Hepatocyte (in vitro differentiated cells): ENCODE results near the gene TANC1.

Source experiments
- EZH2phosphoT487 ChIP-seq: fragments of 200-600 bp; sonication (generic); IDR thresholded peaks from one replicate; pipeline ENCODE4 v1.6.1; 2018; ENCODE audit warnings: antibody characterized with exemption, mild to moderate bottlenecking, low read depth, moderate library complexity; ENCODE audit not compliant: unreplicated experiment, severe bottlenecking
- TF ChIP-seq, protein P1 (sequence below): fragments of 200-600 bp; sonication (generic); IDR thresholded peaks from 2 replicates; pipeline ENCODE4 v1.5.1; 2016; ENCODE audit warnings: antibody characterized with exemption, mild to moderate bottlenecking; ENCODE audit not compliant: poor library complexity

DNA sequence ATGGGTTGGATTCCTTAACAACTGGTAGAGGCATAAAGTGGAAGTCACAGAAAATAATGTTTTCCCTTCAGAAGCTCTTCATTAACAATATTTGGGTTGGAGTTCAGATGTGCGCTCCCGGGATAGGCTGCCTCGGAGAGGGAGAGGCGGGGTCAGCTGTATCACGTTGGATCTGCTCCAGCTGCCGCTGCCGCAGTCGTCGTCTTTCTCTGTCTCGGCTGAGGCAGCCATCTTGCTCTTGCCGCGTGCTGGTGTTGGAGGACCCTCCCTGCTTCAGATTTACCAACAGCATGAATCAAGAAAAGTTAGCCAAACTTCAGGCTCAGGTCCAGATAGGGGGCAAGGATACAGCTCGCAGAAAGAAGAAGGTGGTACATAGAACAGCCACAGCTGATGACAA is 35.1 kb downstream of the TANC1 start:
- TF ChIP-seq, protein P1, sequence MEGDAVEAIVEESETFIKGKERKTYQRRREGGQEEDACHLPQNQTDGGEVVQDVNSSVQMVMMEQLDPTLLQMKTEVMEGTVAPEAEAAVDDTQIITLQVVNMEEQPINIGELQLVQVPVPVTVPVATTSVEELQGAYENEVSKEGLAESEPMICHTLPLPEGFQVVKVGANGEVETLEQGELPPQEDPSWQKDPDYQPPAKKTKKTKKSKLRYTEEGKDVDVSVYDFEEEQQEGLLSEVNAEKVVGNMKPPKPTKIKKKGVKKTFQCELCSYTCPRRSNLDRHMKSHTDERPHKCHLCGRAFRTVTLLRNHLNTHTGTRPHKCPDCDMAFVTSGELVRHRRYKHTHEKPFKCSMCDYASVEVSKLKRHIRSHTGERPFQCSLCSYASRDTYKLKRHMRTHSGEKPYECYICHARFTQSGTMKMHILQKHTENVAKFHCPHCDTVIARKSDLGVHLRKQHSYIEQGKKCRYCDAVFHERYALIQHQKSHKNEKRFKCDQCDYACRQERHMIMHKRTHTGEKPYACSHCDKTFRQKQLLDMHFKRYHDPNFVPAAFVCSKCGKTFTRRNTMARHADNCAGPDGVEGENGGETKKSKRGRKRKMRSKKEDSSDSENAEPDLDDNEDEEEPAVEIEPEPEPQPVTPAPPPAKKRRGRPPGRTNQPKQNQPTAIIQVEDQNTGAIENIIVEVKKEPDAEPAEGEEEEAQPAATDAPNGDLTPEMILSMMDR: no peak
- TF ChIP-seq EZH2phosphoT487: no peak
